IMR-90 (cell line): ENCODE measurements around the gene GHR. TPM values are rescaled to one million over a fixed set of nuclear protein-coding genes. Genes with fewer than 3 reads are reported as not detected.

Source experiments
- ATAC-seq: fragments of 200-7000 bp; cut with Tn5 transposase; 2 replicates; pipeline ENCODE4 v1.9.1; 2020; ENCODE audit warnings: low read depth, mild to moderate bottlenecking, moderate library complexity
- BruUV-seq: library from RNA; stranded (reverse); fragments of 400-500 nt; replicated peaks from 2 replicates; lab custom pipeline; 2021; lab: Mats Ljungman, UMichigan
- CTCF ChIA-PET: fragments of 300-600 bp; formaldehyde crosslinking; extraction: SDS; loops from one replicate; lab custom pipeline; 2021; ENCODE audit warnings: antibody characterized with exemption; lab: Yijun Ruan, JAX
- POLR2A ChIA-PET: fragments of 300-600 bp; sonication (Branson Sonifier 250); formaldehyde crosslinking; loops from one replicate; lab custom pipeline; 2022; ENCODE audit warnings: antibody characterized with exemption; ENCODE audit not compliant: unreplicated experiment; lab: Charles Lee
- DNase-seq: peaks from one replicate; pipeline ENCODE4 v3.0.0; 2013
- H2AFZ ChIP-seq: replicated peaks from 2 replicates; pipeline ENCODE3; 2013; ENCODE audit warnings: low read length, mild to moderate bottlenecking; ENCODE audit not compliant: poor library complexity
- H2AK5ac ChIP-seq: 2 replicates; pipeline ENCODE4 v1.6.1; 2013; ENCODE audit warnings: low read depth, low read length, inconsistent platforms
- H2AK9ac ChIP-seq: replicated peaks from 2 replicates; pipeline ENCODE3; 2013; ENCODE audit warnings: mild to moderate bottlenecking, low read depth, low read length, moderate library complexity; ENCODE audit not compliant: poor library complexity
- H2BK120ac ChIP-seq: 2 replicates; pipeline ENCODE4 v1.6.1; 2013; ENCODE audit warnings: low read depth, low read length, inconsistent platforms
- H2BK15ac ChIP-seq: 3 replicates; pipeline ENCODE4 v1.6.1; 2013; ENCODE audit warnings: low read depth, low read length, inconsistent platforms
- H2BK20ac ChIP-seq: 2 replicates; pipeline ENCODE4 v1.6.1; 2013; ENCODE audit warnings: low read depth, mild to moderate bottlenecking, inconsistent platforms, low read length, moderate library complexity
- H2BK5ac ChIP-seq: 2 replicates; pipeline ENCODE4 v1.6.1; 2013; ENCODE audit warnings: mild to moderate bottlenecking, low read depth, low read length, inconsistent platforms; ENCODE audit not compliant: poor library complexity, severe bottlenecking
- H3K14ac ChIP-seq: replicated peaks from 2 replicates; pipeline ENCODE4 v1.6.1; 2013; ENCODE audit warnings: low read depth, low read length, inconsistent platforms
- H3K18ac ChIP-seq: 2 replicates; pipeline ENCODE4 v1.6.1; 2013; ENCODE audit warnings: low read depth, low read length, control low read depth
- H3K23ac ChIP-seq: 2 replicates; pipeline ENCODE4 v1.6.1; 2013; ENCODE audit warnings: low read depth, low read length, inconsistent platforms
- H3K27ac ChIP-seq: 2 replicates; pipeline ENCODE4 v1.5.1; 2013; ENCODE audit warnings: mild to moderate bottlenecking, control low read depth, low read length; ENCODE audit not compliant: insufficient read depth
- H3K27me3 ChIP-seq: 2 replicates; pipeline ENCODE4 v1.6.1; 2013; ENCODE audit warnings: low read length; ENCODE audit not compliant: control insufficient read depth, insufficient read depth
- H3K36me3 ChIP-seq: 2 replicates; pipeline ENCODE4 v1.6.1; 2013; ENCODE audit warnings: low read length, mixed read lengths; ENCODE audit not compliant: control insufficient read depth, insufficient read depth
- H3K4ac ChIP-seq: 2 replicates; pipeline ENCODE4 v1.6.1; 2013; ENCODE audit warnings: low read depth, low read length, inconsistent platforms
- H3K4me1 ChIP-seq: 2 replicates; pipeline ENCODE4 v1.6.1; 2013; ENCODE audit warnings: low read length, mixed read lengths; ENCODE audit not compliant: control insufficient read depth, insufficient read depth
- H3K4me2 ChIP-seq: 2 replicates; pipeline ENCODE4 v1.6.1; 2013; ENCODE audit warnings: low read depth, mild to moderate bottlenecking, control low read depth, low read length, moderate library complexity
- H3K4me3 ChIP-seq: 2 replicates; pipeline ENCODE4 v1.5.1; 2013; ENCODE audit warnings: low read depth, mild to moderate bottlenecking, control low read depth, low read length, moderate library complexity; ENCODE audit not compliant: insufficient read depth
- H3K56ac ChIP-seq: 2 replicates; pipeline ENCODE4 v1.6.1; 2013; ENCODE audit warnings: low read length, inconsistent platforms; ENCODE audit not compliant: insufficient read depth; ENCODE audit errors: extremely low read depth
- H3K79me1 ChIP-seq, 2 experiments: 2 replicates each; pipeline ENCODE4 v1.6.1; 2013; ENCODE audit warnings: low read length in 2 of 2, inconsistent platforms in 1 of 2, low read depth in 1 of 2
- H3K9ac ChIP-seq: 2 replicates; pipeline ENCODE4 v1.6.1; 2013; ENCODE audit warnings: low read depth, low read length, control low read depth
- H3K9me1 ChIP-seq: 2 replicates; pipeline ENCODE4 v1.6.1; 2013; ENCODE audit warnings: low read length, inconsistent platforms; ENCODE audit not compliant: insufficient read depth
- H3K9me3 ChIP-seq: 2 replicates; pipeline ENCODE4 v1.6.1; 2013; ENCODE audit warnings: low read length; ENCODE audit not compliant: control insufficient read depth, insufficient read depth
- H4K20me1 ChIP-seq: 2 replicates; pipeline ENCODE4 v1.6.1; 2013; ENCODE audit warnings: low read length, inconsistent platforms; ENCODE audit not compliant: insufficient read depth
- H4K5ac ChIP-seq: 2 replicates; pipeline ENCODE4 v1.6.1; 2013; ENCODE audit warnings: mild to moderate bottlenecking, low read depth, low read length, control low read depth
- H4K8ac ChIP-seq, 2 experiments: 2 replicates each; pipeline ENCODE4 v1.6.1; 2013; ENCODE audit warnings: low read depth in 2 of 2, low read length in 2 of 2, control low read depth in 1 of 2, inconsistent platforms in 1 of 2
- H4K91ac ChIP-seq: 2 replicates; pipeline ENCODE4 v1.6.1; 2013; ENCODE audit warnings: low read depth, low read length, inconsistent platforms; ENCODE audit not compliant: insufficient read depth
- BHLHE40 ChIP-seq: fragments of 150-350 bp; IDR thresholded peaks from 2 replicates; pipeline ENCODE4 v1.6.1; 2016; ENCODE audit warnings: mild to moderate bottlenecking, low read depth, low read length
- CEBPB ChIP-seq: IDR thresholded peaks from 2 replicates; pipeline ENCODE4 v1.6.1; 2012; ENCODE audit warnings: low read depth, low read length, improper control_type of control experiment
- CHD1 ChIP-seq: IDR thresholded peaks from 2 replicates; pipeline ENCODE4 v1.6.1; 2012; ENCODE audit warnings: low read depth, low read length, improper control_type of control experiment
- CTCF ChIP-seq: conservative IDR thresholded peaks from 2 replicates; pipeline ENCODE4 v1.5.1; 2012; ENCODE audit warnings: mild to moderate bottlenecking, low read depth, low read length, improper control_type of control experiment
- ELK1 ChIP-seq: fragments of 150-350 bp; IDR thresholded peaks from 2 replicates; pipeline ENCODE4 v1.6.1; 2016; ENCODE audit warnings: low read depth, mild to moderate bottlenecking, low read length, moderate library complexity, borderline replicate concordance
- FOS ChIP-seq: fragments of 150-350 bp; IDR thresholded peaks from 2 replicates; pipeline ENCODE4 v1.6.1; 2016; ENCODE audit warnings: low read depth, low read length
- MAFK ChIP-seq: IDR thresholded peaks from 2 replicates; pipeline ENCODE4 v1.6.1; 2012; ENCODE audit warnings: low read depth, low read length, improper control_type of control experiment
- MAZ ChIP-seq: IDR thresholded peaks from 2 replicates; pipeline ENCODE4 v1.6.1; 2012; ENCODE audit warnings: low read depth, mild to moderate bottlenecking, low read length, improper control_type of control experiment, moderate library complexity, borderline replicate concordance
- MXI1 ChIP-seq: IDR thresholded peaks from 2 replicates; pipeline ENCODE4 v1.6.1; 2012; ENCODE audit warnings: low read depth, mild to moderate bottlenecking, low read length, moderate library complexity, borderline replicate concordance
- NFE2L2 ChIP-seq: fragments of 150-350 bp; IDR thresholded peaks from 2 replicates; pipeline ENCODE4 v1.6.1; 2016; ENCODE audit warnings: low read depth, mild to moderate bottlenecking, low read length
- POLR2A ChIP-seq: IDR thresholded peaks from 2 replicates; pipeline ENCODE4 v1.6.1; 2012; ENCODE audit warnings: mild to moderate bottlenecking, low read depth, low read length
- RAD21 ChIP-seq: IDR thresholded peaks from 2 replicates; pipeline ENCODE4 v1.6.1; 2012; ENCODE audit warnings: low read length, improper control_type of control experiment
- RCOR1 ChIP-seq: IDR thresholded peaks from 2 replicates; pipeline ENCODE4 v1.6.1; 2012; ENCODE audit warnings: mild to moderate bottlenecking, low read length, improper control_type of control experiment; ENCODE audit not compliant: insufficient replicate concordance
- RFX5 ChIP-seq: IDR thresholded peaks from 2 replicates; pipeline ENCODE4 v1.8.0; 2012; ENCODE audit warnings: low read depth, mild to moderate bottlenecking, low read length, moderate library complexity
- SMC3 ChIP-seq: fragments of 150-350 bp; IDR thresholded peaks from 2 replicates; pipeline ENCODE4 v1.6.1; 2016; ENCODE audit warnings: low read depth, mild to moderate bottlenecking, antibody characterized with exemption, low read length, moderate library complexity
- USF2 ChIP-seq: fragments of 150-350 bp; IDR thresholded peaks from 2 replicates; pipeline ENCODE4 v1.6.1; 2017; ENCODE audit warnings: mild to moderate bottlenecking, antibody characterized with exemption, low read length, low read depth
- WGBS, 2 experiments: methylation state at CpG; one replicate each; pipeline versions ENCODE4 v1.1.5 to v1.1.7; 2013; ENCODE audit warnings: missing lambda C conversion rate in 2 of 2; ENCODE audit not compliant: insufficient read length in 1 of 2; ENCODE audit errors: extremely low coverage in 2 of 2; 5-methylcytosine and 5-hydroxymethylcytosine counted together
- dilution Hi-C: fragments of 300-500 bp; cut with HindIII; formaldehyde crosslinking; loops from one replicate; pipeline ENCODE4 v1.14.3; 2018; ENCODE audit warnings: low sequenced_read_pairs; ENCODE audit not compliant: unreplicated experiment
- in situ Hi-C: fragments of 300-500 bp; cut with MboI; formaldehyde crosslinking; loops from 3 replicates; pipeline ENCODE4 v1.14.3; 2019; ENCODE audit warnings: low sequenced_read_pairs, inconsistent platforms, mixed read lengths
- intact Hi-C: fragments of 100-400 bp; cut with micrococcal nuclease; formaldehyde crosslinking; loops from 2 replicates; pipeline ENCODE4 v1.10.0; 2022
- polyA plus RNA-seq, 3 experiments: library from polyadenylated mRNA; depleted of rRNA; stranded (reverse); fragments of >200 nt; gene quantifications; 2 replicates each; pipeline ENCODE4 v1.2.3, GENCODE V29; 2012; ENCODE audit warnings: low replicate concordance in 1 of 3
- total RNA-seq: library from RNA; depleted of rRNA; stranded (reverse); fragments of >200 nt; gene quantifications from 2 replicates; pipeline ENCODE4 v1.2.3, GENCODE V29; 2012

GHR gene
- total and polyA plus RNA-seq, 2 of the 4 experiments (the other 2 are of a cell fraction): 0.36 to 1.1 TPM

- CTCF ChIA-PET: interaction anchor here (0.6 kb wide), 1 partner anchor 399 kb away, joined by 3 read pairs; no protein-coding TSS in a partner anchor
- Histone ChIP-seq H2BK20ac (no peak overlapping the region), H4K20me1 (no peaks in the 10 kb centered on the region), H4K5ac (no peak overlapping the region), H2BK120ac (no peak overlapping the region), H3K79me1 (no peaks in the 10 kb centered on the region), H3K4me2 (no peak overlapping the region), H4K8ac (no peak overlapping the region), H3K14ac (no peak overlapping the region), H2AK5ac (no peak overlapping the region), H3K23ac (no peak overlapping the region), H2BK15ac (no peak overlapping the region), H3K27ac (no peak overlapping the region), H3K4me3 (no peak overlapping the region), H3K4me1 (no peaks in the 10 kb centered on the region), H2AFZ (no peak overlapping the region), H3K9me3 (no peaks in the 10 kb centered on the region), H3K18ac (no peak overlapping the region), H3K56ac (no peak overlapping the region), H3K36me3 (no peaks in the 10 kb centered on the region), H3K9ac (no peak overlapping the region), H2AK9ac (no peak overlapping the region), H3K4ac (no peak overlapping the region), H3K27me3 (no peaks in the 10 kb centered on the region), H4K91ac (no peak overlapping the region), H3K9me1 (no peaks in the 10 kb centered on the region), H2BK5ac (no peak overlapping the region)
- DNase-seq (no peak), ATAC-seq (no peak)
- no TSS peak for BruUV-seq
- intact Hi-C loops: no loop called here
- TF ChIP-seq CTCF: no peak
- TF ChIP-seq RFX5: no peak
- no peak for TF ChIP-seq USF2
- no peak for TF ChIP-seq MXI1
- no peak for TF ChIP-seq BHLHE40
- no peak for TF ChIP-seq RCOR1
- no peak for TF ChIP-seq MAFK
- TF ChIP-seq MAZ: no peak
- TF ChIP-seq FOS: no peak
- no peak for TF ChIP-seq CEBPB
- TF ChIP-seq RAD21: no peak
- TF ChIP-seq POLR2A: no peak
- TF ChIP-seq SMC3: no peak
- TF ChIP-seq NFE2L2: no peak
- TF ChIP-seq CHD1: no peak
- TF ChIP-seq ELK1: no peak
- dilution Hi-C loops: no loop called here
- POLR2A ChIA-PET: no interaction called here
- no CpG with 5 or more reads among the region's 1 CpG for WGBS, 2 experiments
- in situ Hi-C loops: no loop called here
These were observed 45.7 kb upstream of the GHR start for GRCh38 chr5:42377496-42377895.
